Liver (tissue), 3 donors: ENCODE measurements around the gene PALS2.

Experiments
- EGR1 ChIP-seq, 2 donors: IDR thresholded peaks; 2 replicates each; pipeline ENCODE4 v1.6.1; 2016 to 2018; ENCODE audit warnings: antibody characterized with exemption in 2 of 2, low read depth in 2 of 2
- FOXA1 ChIP-seq: IDR thresholded peaks from 2 replicates; pipeline ENCODE4 v1.6.1; 2016; ENCODE audit warnings: antibody characterized with exemption
- RAD21 ChIP-seq, 2 donors: IDR thresholded peaks; 2 replicates each; pipeline ENCODE4 v1.6.1; 2016; ENCODE audit warnings: antibody characterized with exemption in 2 of 2, mild to moderate bottlenecking in 2 of 2
- SP1 ChIP-seq: IDR thresholded peaks from 2 replicates; pipeline ENCODE4 v1.6.1; 2018; ENCODE audit warnings: antibody characterized with exemption, mild to moderate bottlenecking
- TAF1 ChIP-seq: conservative IDR thresholded peaks from 2 replicates; pipeline ENCODE4 v1.6.1; 2016; ENCODE audit warnings: antibody characterized with exemption, mild to moderate bottlenecking
- YY1 ChIP-seq: IDR thresholded peaks from 2 replicates; pipeline ENCODE4 v1.6.1; 2016; ENCODE audit warnings: antibody characterized with exemption, mild to moderate bottlenecking
- TF ChIP-seq, protein P1 (sequence below): fragments of 150-350 bp; IDR thresholded peaks from 2 replicates; pipeline ENCODE4 v1.5.1; 2017; ENCODE audit warnings: improper control_type of control experiment, low read depth, low read length; ENCODE audit not compliant: missing input control
- TF ChIP-seq, protein P2 (sequence below): IDR thresholded peaks from 2 replicates; pipeline ENCODE4 v1.6.1; 2016; ENCODE audit warnings: antibody characterized with exemption
- donor health status: healthy.
- donor health status: healthy.

GRCh38 chr7:24572997-24573553, at the start of gene PALS2:
- TF ChIP-seq RAD21 (IDR thresholded peaks at IDR 0.05) (no peak), TAF1 (no peak), EGR1 (IDR thresholded peaks at IDR 0.05; ENCODE audit: low read depth in 2 of 2) (no peak), FOXA1 (no peak), YY1 (no peak), SP1 (no peak)
- TF ChIP-seq, protein P1, sequence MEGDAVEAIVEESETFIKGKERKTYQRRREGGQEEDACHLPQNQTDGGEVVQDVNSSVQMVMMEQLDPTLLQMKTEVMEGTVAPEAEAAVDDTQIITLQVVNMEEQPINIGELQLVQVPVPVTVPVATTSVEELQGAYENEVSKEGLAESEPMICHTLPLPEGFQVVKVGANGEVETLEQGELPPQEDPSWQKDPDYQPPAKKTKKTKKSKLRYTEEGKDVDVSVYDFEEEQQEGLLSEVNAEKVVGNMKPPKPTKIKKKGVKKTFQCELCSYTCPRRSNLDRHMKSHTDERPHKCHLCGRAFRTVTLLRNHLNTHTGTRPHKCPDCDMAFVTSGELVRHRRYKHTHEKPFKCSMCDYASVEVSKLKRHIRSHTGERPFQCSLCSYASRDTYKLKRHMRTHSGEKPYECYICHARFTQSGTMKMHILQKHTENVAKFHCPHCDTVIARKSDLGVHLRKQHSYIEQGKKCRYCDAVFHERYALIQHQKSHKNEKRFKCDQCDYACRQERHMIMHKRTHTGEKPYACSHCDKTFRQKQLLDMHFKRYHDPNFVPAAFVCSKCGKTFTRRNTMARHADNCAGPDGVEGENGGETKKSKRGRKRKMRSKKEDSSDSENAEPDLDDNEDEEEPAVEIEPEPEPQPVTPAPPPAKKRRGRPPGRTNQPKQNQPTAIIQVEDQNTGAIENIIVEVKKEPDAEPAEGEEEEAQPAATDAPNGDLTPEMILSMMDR: no peak
- TF ChIP-seq, protein P2, sequence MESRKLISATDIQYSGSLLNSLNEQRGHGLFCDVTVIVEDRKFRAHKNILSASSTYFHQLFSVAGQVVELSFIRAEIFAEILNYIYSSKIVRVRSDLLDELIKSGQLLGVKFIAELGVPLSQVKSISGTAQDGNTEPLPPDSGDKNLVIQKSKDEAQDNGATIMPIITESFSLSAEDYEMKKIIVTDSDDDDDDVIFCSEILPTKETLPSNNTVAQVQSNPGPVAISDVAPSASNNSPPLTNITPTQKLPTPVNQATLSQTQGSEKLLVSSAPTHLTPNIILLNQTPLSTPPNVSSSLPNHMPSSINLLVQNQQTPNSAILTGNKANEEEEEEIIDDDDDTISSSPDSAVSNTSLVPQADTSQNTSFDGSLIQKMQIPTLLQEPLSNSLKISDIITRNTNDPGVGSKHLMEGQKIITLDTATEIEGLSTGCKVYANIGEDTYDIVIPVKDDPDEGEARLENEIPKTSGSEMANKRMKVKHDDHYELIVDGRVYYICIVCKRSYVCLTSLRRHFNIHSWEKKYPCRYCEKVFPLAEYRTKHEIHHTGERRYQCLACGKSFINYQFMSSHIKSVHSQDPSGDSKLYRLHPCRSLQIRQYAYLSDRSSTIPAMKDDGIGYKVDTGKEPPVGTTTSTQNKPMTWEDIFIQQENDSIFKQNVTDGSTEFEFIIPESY: no peak
